Measurements from ENCODE around the gene ITFG1.

DNA sequence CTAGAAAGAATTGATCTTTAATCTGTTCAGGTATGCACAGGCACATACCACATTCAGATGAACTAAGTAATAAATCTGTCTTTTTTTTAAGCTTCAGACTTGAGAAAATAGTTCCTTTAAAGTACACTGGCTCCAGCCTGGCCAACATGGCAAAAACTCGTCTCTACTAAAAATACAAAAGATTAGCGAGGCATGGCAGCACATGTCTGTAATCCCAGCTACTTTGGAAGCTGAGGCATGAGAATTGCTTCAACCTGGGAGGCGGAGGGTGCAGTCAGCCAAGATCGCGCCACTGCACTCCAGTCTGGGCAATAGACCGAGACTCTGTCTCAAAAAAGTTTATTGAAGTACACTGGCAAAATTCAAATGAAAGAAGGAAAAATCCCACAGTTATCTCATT is 206.1 kb downstream of the ITFG1 start:
- no peak for TF ChIP-seq FOXM1 (IDR thresholded peaks at IDR 0.05; ENCODE audit: low read depth)
- no peak for TF ChIP-seq FOXM1 (CRISPR knock-in tag; IDR thresholded peaks at IDR 0.05; ENCODE audit: low read depth)
- TF ChIP-seq, protein P1, sequence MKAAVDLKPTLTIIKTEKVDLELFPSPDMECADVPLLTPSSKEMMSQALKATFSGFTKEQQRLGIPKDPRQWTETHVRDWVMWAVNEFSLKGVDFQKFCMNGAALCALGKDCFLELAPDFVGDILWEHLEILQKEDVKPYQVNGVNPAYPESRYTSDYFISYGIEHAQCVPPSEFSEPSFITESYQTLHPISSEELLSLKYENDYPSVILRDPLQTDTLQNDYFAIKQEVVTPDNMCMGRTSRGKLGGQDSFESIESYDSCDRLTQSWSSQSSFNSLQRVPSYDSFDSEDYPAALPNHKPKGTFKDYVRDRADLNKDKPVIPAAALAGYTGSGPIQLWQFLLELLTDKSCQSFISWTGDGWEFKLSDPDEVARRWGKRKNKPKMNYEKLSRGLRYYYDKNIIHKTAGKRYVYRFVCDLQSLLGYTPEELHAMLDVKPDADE (conservative IDR thresholded peaks at IDR 0.05; ENCODE audit: control insufficient read depth, low read depth, low read length): no peak
- TF ChIP-seq HMG20B (CRISPR knock-in tag; IDR thresholded peaks at IDR 0.05): no peak
- TF ChIP-seq, protein P2, sequence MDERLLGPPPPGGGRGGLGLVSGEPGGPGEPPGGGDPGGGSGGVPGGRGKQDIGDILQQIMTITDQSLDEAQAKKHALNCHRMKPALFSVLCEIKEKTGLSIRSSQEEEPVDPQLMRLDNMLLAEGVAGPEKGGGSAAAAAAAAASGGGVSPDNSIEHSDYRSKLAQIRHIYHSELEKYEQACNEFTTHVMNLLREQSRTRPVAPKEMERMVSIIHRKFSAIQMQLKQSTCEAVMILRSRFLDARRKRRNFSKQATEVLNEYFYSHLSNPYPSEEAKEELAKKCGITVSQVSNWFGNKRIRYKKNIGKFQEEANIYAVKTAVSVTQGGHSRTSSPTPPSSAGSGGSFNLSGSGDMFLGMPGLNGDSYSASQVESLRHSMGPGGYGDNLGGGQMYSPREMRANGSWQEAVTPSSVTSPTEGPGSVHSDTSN (CRISPR knock-in tag; IDR thresholded peaks at IDR 0.05; ENCODE audit: low read depth): no peak
- TF ChIP-seq, protein P2 (tag; conservative IDR thresholded peaks at IDR 0.05; ENCODE audit: low read depth): no peak
- TF ChIP-seq EP300 (IDR thresholded peaks at IDR 0.05; ENCODE audit: low read length): no peak
- TF ChIP-seq GATA2 (CRISPR knock-in tag; IDR thresholded peaks at IDR 0.05): no peak
- TF ChIP-seq ZSCAN29 (IDR thresholded peaks at IDR 0.05): no peak
- no peak for TF ChIP-seq BCOR (IDR thresholded peaks at IDR 0.05)
- TF ChIP-seq CAMTA2 (CRISPR knock-in tag; conservative IDR thresholded peaks at IDR 0.05): no peak
- TF ChIP-seq KLF1 (tag; IDR thresholded peaks at IDR 0.05): no peak
- TF ChIP-seq TAF7 (tag; IDR thresholded peaks at IDR 0.05): no peak
- TF ChIP-seq, protein P3, sequence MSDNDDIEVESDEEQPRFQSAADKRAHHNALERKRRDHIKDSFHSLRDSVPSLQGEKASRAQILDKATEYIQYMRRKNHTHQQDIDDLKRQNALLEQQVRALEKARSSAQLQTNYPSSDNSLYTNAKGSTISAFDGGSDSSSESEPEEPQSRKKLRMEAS (CRISPR knock-in tag; IDR thresholded peaks at IDR 0.05): no peak
- TF ChIP-seq YY1 (IDR thresholded peaks at IDR 0.05; ENCODE audit: borderline replicate concordance in 1 of 3, control insufficient read depth in 1 of 3, extremely low read depth in 1 of 3, insufficient read depth in 3 of 3, insufficient read length in 1 of 3, insufficient replicate concordance in 2 of 3, low read depth in 1 of 3, low read length in 2 of 3): no peak
- TF ChIP-seq HSF4 (CRISPR knock-in tag; IDR thresholded peaks at IDR 0.05; ENCODE audit: borderline replicate concordance): no peak
